HG03378 (cell line): ENCODE results near the gene ACCSL.
A peak's percentile ranks its signal among the peaks of the same experiment; 100 is the strongest.

Experiments
- ATAC-seq: cut with Tn5 transposase; IDR thresholded peaks from one replicate; pipeline ENCODE4 v1.9.1; 2021; ENCODE audit warnings: mild to moderate bottlenecking, moderate library complexity; ENCODE audit not compliant: unreplicated experiment

ACCSL gene

DNA sequence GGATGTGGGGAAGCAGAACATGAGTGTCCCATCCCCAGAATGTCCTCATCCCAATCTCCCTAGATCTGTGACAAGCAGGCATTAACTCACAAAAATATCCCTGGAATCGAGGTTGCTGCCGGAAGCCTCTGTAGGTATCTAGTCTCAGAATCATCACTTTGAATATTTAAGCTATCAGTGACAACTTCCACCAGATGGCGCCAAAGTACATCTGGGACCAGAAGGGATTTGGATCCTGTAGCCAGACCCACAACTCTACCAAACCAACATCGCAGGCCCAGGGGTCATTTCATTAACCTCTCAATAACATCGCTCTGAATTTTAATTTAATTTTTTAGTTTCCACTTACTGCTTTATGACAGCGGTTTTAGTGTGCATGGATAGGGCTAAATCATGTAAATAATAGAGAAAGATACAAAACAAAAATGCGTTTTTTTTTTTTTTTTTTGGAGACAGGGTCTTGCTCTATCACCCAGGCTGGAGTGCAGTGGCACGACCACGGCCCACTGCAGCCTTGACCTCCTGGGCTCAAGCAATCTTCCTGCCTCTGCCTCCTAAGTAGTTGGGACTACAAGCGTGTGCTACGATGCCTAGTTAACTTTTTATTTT lies 46.6 kb downstream of the ACCSL start:
- ATAC-seq = peak; percentile 58

DNA sequence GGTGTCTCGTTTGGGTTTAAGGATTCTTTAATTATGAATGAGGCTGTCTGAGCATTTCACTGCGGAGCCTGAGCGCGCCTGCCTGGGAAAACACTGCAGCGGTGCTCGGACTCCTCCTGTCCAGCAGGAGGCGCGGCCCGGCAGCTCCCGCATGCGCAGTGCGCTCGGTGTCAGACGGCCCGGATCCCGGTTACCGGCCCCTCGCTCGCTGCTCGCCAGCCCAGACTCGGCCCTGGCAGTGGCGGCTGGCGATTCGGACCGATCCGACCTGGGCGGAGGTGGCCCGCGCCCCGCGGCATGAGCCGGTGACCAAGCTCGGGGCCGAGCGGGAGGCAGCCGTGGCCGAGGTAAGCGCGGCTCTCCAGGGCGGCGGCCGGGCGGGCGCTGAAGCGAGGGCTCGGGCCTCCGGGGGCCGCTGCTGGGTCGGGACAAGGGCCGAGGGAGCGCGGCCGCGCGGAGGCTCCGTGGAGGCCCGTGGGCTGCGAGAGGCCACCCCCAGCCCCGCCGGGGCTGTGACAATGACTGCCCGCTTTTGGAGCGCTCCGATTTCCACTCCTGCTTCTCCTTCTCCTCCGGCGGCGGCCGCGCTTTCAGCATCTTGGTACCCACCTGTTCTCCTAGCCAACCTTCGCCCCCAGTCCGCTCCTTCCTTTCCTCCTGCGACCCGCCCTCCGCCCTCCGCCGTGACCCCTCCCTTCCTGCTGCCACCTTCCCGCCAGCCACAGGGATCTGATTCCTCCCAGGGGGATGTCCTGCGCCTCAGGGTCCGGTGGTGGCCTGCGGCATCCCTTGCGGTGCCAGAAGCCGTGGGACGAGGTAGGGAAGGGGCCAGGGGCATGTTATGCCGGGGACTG lies 48.0 kb downstream of the ACCSL start, which contains the start of gene EXT2:
Gene EXT2 (plus strand): TSS at position 173 of the 854 bp plus-strand sequence. CDS start 12,035 bp downstream, outside the sequence.
- ATAC-seq = peak; percentile 79

DNA sequence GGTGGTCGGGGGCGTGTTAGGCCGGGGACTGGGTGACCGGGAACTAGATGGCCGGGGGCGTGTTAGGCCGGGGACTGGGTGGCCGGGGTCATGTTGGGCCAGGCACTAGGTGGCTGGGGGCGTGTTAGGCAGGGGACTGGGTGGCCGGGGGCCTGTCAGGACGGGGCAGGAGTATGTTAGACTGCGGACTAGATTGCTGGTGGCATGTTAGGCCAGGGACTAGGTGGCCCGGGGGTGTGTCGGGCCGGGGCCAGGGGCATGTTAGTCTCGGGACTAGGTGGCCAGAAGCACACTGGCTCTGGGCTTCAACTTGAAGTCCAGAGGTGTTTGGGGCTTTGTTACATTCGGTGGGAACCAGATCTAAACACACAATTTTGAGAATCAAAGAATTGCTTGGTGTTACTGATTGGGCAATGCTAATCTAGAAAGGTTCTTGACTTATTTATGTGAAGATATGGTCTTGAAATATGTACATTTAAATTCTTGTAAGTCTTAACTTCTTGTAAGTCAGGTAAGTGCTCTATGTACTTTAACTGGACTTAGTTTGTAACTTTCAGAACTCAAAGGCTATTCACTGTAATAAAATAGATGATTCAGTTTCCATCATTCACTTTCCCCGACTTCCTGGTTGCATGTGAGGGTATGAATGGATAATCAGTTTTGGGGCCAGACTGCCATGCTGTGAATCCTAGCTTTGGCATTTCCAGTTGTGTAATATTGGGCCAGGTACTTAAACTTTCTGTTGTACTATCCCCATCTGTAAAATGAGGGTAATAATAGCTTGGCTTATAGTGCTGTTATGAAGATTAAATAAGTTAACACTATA lies 48.8 kb downstream of the ACCSL start:
- no peak for ATAC-seq

DNA sequence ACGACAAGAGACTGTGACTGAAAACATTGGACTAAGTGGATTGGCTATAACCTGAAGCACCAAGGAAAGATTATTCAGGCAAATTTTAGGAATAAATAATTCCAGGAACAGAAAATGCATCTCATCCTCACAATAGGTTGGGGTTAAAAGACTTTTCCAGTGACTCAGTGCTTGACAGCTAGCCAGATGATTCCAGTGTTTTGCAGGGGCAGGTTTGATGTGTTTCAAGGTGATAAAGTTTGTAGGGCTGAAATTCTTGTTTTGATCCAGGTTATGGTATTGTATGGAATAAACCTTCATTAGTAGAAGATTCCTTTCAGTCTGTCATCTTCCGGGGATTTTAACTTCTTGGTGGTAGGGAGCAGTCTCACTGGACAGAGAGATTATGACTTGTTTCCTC lies 50.0 kb downstream of the ACCSL start:
- no peak for ATAC-seq

DNA sequence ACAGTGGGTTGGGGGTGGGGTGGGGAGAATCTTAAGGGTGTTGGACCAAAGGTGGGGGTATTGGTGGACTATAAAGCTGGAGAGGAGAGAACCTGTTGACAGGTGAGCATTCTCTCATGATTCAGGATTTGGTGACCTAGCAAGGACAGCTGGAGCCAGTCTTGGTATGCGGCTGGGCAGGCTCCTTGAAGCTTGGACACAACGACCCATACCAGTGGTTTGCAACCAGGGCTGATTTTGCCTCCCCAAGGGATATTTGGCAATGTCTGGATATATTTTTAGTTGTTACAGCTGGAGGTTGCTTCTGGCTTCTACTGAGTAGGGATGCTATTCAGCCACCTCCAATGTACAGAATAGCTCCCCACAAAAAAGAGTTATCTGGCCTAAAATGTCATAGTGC lies 53.3 kb downstream of the ACCSL start:
- ATAC-seq = no peak

DNA sequence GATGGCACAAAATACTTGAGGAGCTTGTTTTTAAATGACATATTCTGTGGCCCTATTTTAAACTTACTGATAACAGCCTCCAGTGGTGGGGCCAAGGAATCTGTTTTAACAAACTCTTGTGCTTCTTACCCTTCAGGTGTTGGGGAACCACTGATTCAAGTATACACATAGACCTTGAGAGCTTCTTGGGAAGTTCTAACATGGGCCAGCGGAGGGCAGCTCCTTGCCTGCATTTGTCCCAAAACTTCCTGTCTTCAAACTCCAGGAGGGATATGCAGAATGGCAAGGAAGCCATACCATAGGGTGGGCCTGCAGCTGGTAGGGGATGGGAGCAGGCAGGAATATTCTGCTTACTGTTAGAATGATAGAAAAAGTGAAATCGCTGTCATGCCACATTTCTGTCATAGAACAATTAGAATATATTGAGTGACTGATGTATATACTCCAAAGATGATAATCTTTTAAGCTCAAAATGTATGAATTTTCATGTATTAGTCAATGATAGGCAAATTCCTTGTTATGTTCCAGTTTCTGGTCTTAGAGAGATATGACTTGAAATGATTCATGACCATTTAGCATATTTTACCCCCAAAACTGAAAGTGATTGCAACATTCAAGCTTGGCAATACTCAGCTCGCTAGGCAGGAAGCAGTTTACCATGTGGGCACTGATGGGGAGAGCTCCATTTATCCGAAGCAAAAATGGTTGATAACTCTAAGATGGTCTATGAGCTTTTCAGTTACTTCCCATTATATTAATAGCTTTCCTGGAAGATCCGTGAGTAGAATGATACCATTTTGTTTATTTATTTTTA lies 56.9 kb downstream of the ACCSL start:
- ATAC-seq = no peak

DNA sequence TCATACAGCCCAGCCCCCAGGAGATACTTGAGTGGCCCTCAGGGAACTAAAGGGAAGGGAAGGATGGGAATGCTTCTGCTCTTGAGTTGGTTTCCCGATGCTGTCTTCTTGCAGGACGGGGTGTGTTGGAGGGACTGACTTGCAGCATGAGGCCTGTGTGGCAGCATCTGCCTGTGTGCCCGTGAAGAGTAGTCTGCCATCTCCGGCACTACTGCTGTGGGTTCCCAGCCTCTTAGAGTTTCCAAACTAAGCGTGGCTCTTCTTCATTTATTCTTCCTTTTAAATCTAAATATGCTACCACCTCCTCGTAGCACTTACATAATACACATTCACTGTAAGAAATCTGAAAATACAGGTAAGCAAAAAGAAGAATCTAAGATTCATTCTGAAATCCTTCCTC lies 60.5 kb downstream of the ACCSL start:
- no peak for ATAC-seq
